Measurements from ENCODE around the gene MAP1B. TPM values are rescaled to one million over a fixed set of nuclear protein-coding genes. Genes with fewer than 3 reads are reported as not detected.
A peak's percentile ranks its signal among the peaks of the same experiment; 100 is the strongest.

The MAP1B gene
- polyA plus RNA-seq, 2 of the 4 experiments (the other 2 are of a cell fraction): 40.2 to 73.0 TPM

DNA sequence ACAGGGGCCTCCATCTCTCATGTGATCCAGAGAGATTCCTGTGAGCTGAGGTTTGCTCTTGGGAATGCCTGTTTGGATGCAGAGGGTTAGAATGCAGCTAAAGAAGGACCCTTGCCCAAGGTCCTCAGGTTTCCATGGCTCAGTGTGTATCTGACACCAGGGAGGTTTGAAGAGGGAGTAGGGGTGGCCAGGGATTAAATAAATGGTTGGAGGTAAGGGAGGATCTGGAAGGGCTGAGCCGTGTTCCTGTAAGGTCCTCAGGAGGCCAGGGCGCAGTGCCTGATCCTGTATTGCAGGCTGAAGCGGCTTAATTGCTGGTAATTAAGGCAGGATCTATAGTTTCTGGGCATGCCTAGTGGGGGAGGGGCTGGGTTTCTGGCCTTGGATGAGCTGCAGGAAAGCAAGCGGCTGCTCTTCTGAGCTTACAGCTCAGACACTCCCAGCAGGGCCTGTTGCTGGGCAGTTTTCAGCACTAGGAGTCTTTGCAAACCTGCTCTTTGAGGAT, 41.5 kb upstream of the MAP1B start:
- H3K4me2 ChIP-seq: peak overlapping the region; percentile 84
- DNase-seq (ENCODE audit: low read depth in 1 of 2, low spot score in 1 of 2) (peak; percentile 23 to 25), FAIRE-seq (no peak), ATAC-seq (no peak)
- ChIA-PET POLR2A (interaction anchor here (2.1 to 3.6 kb wide), 3 partner anchors 43 to 133 kb away, joined by 9 to 70 read pairs (median 19); partner anchors contain the start of gene MAP1B), CTCF (interaction anchor here (1.3 to 2.3 kb wide), 4 partner anchors 9 to 53 kb away, joined by 3 to 10 read pairs (median 4); no protein-coding TSS in a partner anchor)
- H3K4me1 ChIP-seq: peaks cover 55% of the 10 kb centered on the region
- TF ChIP-seq RNF2 (IDR thresholded peaks at IDR 0.05; ENCODE audit: borderline replicate concordance, low read depth) (no peak), RFX5 (IDR thresholded peaks at IDR 0.05) (0 out of 2 replicates have a peak, but pooled peaks have one; percentile 22)
- H3K27ac ChIP-seq: peak overlapping the region; percentile 87 to 93
- WGBS (ENCODE audit: missing lambda C conversion rate): 86% methylated on average over 4 of the region's 4 CpGs
- H3K9me3 ChIP-seq: no peaks in the 10 kb centered on the region
- H3K4me3 ChIP-seq: no peak overlapping the region

DNA sequence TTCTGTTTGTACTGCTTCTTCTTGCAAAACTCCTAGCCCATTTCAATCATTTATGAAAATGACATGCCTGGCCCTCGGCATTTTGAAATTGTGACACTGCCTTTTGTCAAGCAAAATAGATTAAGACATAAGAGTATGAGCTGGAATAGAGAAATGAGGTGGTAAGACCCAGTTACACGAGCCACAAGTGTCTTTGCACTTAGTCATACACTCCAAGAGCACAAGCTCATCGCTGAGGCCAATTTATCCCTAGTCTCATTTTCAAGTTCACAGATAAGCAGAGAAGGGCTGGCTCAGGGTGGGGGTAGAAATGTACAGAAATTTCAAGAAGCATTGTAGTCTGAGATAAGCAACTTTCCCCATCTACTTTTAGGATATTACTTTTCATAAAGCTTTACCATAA, 40.6 kb upstream of the MAP1B start:
- ChIA-PET CTCF (interaction anchor here (0.6 to 2.3 kb wide), 9 partner anchors 8 to 352 kb away, joined by 3 to 10 read pairs (median 4); no protein-coding TSS in a partner anchor), POLR2A (interaction anchor here (0.6 to 3.6 kb wide), 11 partner anchors 12 to 294 kb away, joined by 3 to 70 read pairs (median 6); partner anchors contain the start of gene MAP1B)
- ATAC-seq: peak; percentile 82 to 88
- TF ChIP-seq CHD2 (IDR thresholded peaks at IDR 0.05; ENCODE audit: low read length, partially characterized antibody): no peak
- no peak for TF ChIP-seq PHF8 (IDR thresholded peaks at IDR 0.05; ENCODE audit: borderline replicate concordance, low read depth)
- TF ChIP-seq, protein P1, sequence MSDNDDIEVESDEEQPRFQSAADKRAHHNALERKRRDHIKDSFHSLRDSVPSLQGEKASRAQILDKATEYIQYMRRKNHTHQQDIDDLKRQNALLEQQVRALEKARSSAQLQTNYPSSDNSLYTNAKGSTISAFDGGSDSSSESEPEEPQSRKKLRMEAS (IDR thresholded peaks at IDR 0.05): peak; percentile 74
- no peak for TF ChIP-seq RCOR1 (IDR thresholded peaks at IDR 0.05; ENCODE audit: low read depth, low read length)
- TF ChIP-seq SREBF2 (IDR thresholded peaks at IDR 0.05): no peak
- TF ChIP-seq CBX8 (IDR thresholded peaks at IDR 0.05): no peak
- TF ChIP-seq CBX2 (IDR thresholded peaks at IDR 0.05; ENCODE audit: borderline replicate concordance, low read depth): no peak
- TF ChIP-seq KDM1A (IDR thresholded peaks at IDR 0.05; ENCODE audit: low read depth): no peak
- TF ChIP-seq, protein P2, sequence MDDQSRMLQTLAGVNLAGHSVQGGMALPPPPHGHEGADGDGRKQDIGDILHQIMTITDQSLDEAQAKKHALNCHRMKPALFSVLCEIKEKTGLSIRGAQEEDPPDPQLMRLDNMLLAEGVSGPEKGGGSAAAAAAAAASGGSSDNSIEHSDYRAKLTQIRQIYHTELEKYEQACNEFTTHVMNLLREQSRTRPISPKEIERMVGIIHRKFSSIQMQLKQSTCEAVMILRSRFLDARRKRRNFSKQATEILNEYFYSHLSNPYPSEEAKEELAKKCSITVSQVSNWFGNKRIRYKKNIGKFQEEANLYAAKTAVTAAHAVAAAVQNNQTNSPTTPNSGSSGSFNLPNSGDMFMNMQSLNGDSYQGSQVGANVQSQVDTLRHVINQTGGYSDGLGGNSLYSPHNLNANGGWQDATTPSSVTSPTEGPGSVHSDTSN (IDR thresholded peaks at IDR 0.05): no peak
- TF ChIP-seq ESRRA (IDR thresholded peaks at IDR 0.05; ENCODE audit: borderline replicate concordance, low read length): no peak
- peak; percentile 46; the same call in 2 of the 3 replicates for TF ChIP-seq SMC3 (IDR thresholded peaks at IDR 0.05)
- peak; percentile 77; the same call in 1 of the 2 replicates for TF ChIP-seq GATA3 (IDR thresholded peaks at IDR 0.05; ENCODE audit: borderline replicate concordance)
- no peak for TF ChIP-seq POLR2AphosphoS2 (conservative IDR thresholded peaks at IDR 0.05; ENCODE audit: low read length)
- 0 out of 2 replicates have a peak, but pooled peaks have one; percentile 40 for TF ChIP-seq HOXB5 (CRISPR knock-in tag; IDR thresholded peaks at IDR 0.05)
- no peak for TF ChIP-seq FOSB (CRISPR knock-in tag; IDR thresholded peaks at IDR 0.05)
- TF ChIP-seq, protein P3, sequence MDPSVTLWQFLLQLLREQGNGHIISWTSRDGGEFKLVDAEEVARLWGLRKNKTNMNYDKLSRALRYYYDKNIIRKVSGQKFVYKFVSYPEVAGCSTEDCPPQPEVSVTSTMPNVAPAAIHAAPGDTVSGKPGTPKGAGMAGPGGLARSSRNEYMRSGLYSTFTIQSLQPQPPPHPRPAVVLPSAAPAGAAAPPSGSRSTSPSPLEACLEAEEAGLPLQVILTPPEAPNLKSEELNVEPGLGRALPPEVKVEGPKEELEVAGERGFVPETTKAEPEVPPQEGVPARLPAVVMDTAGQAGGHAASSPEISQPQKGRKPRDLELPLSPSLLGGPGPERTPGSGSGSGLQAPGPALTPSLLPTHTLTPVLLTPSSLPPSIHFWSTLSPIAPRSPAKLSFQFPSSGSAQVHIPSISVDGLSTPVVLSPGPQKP (IDR thresholded peaks at IDR 0.05; ENCODE audit: low read depth, low read length): no peak
- TF ChIP-seq ZC3H11A (IDR thresholded peaks at IDR 0.05): no peak
- peak; percentile 81 for TF ChIP-seq FOSL2 (IDR thresholded peaks at IDR 0.05)
- TF ChIP-seq FOSL2 (CRISPR knock-in tag; IDR thresholded peaks at IDR 0.05): peak; percentile 85
- TF ChIP-seq NR3C1 (IDR thresholded peaks at IDR 0.05): no peak
- peak; percentile 89 to 91; a peak in 3 of 5 replicates for TF ChIP-seq EP300 (IDR thresholded peaks at IDR 0.05)
- TF ChIP-seq JUNB (IDR thresholded peaks at IDR 0.05): peak; percentile 91
- TF ChIP-seq JUN (IDR thresholded peaks at IDR 0.05): peak; percentile 88 to 91; a peak in 3 of 5 replicates
- no peak for TF ChIP-seq HEYL (CRISPR knock-in tag; IDR thresholded peaks at IDR 0.05)
- peak; percentile 94 to 96 for TF ChIP-seq CEBPB (IDR thresholded peaks at IDR 0.05)
- TF ChIP-seq HOXA7 (CRISPR knock-in tag; IDR thresholded peaks at IDR 0.05): no peak
- TF ChIP-seq TFCP2L1 (CRISPR knock-in tag; IDR thresholded peaks at IDR 0.05): no peak
- TF ChIP-seq, protein P4, sequence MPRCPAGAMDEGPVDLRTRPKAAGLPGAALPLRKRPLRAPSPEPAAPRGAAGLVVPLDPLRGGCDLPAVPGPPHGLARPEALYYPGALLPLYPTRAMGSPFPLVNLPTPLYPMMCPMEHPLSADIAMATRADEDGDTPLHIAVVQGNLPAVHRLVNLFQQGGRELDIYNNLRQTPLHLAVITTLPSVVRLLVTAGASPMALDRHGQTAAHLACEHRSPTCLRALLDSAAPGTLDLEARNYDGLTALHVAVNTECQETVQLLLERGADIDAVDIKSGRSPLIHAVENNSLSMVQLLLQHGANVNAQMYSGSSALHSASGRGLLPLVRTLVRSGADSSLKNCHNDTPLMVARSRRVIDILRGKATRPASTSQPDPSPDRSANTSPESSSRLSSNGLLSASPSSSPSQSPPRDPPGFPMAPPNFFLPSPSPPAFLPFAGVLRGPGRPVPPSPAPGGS (IDR thresholded peaks at IDR 0.05): peak; percentile 81; the same call in 2 of the 3 replicates
- no peak for TF ChIP-seq HOXB13 (CRISPR knock-in tag; IDR thresholded peaks at IDR 0.05; ENCODE audit: low read depth)
- TF ChIP-seq, protein P5, sequence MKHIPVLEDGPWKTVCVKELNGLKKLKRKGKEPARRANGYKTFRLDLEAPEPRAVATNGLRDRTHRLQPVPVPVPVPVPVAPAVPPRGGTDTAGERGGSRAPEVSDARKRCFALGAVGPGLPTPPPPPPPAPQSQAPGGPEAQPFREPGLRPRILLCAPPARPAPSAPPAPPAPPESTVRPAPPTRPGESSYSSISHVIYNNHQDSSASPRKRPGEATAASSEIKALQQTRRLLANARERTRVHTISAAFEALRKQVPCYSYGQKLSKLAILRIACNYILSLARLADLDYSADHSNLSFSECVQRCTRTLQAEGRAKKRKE (CRISPR knock-in tag; IDR thresholded peaks at IDR 0.05; ENCODE audit: low read depth): no peak
- TF ChIP-seq RAD21 (conservative IDR thresholded peaks at IDR 0.05 in 1 of 2, IDR thresholded peaks at IDR 0.05 in 1 of 2): peak in 1 of 2 experiments; percentile 59; a peak in 4 of 5 replicates
- TF ChIP-seq, protein P6, sequence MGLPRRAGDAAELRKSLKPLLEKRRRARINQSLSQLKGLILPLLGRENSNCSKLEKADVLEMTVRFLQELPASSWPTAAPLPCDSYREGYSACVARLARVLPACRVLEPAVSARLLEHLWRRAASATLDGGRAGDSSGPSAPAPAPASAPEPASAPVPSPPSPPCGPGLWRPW (IDR thresholded peaks at IDR 0.05): peak; percentile 86; the same call in 1 of the 2 replicates
- peak; percentile 65 to 80 for DNase-seq (ENCODE audit: low read depth in 1 of 2, low spot score in 1 of 2)
- WGBS (ENCODE audit: missing lambda C conversion rate): 0% methylated on average over 3 of the region's 3 CpGs
- H3K27ac ChIP-seq: peak overlapping the region; percentile 87 to 93
- H3K4me1 ChIP-seq: peaks cover 57% of the 10 kb centered on the region
- FAIRE-seq: peak; percentile 90
- no peak overlapping the region for H3K4me3 ChIP-seq
- H3K4me2 ChIP-seq: peak overlapping the region; percentile 84
- H3K9me3 ChIP-seq: no peaks in the 10 kb centered on the region
